Mammary epithelial cell (primary cell): ENCODE data around the gene VAV3.

ENCODE experiments used
- CTCF ChIP-seq, 2 donors: IDR thresholded peaks in 1 of 2; conservative IDR thresholded peaks in 1 of 2; 2 replicates each; pipeline ENCODE4 v1.5.1; 2011 to 2012; ENCODE audit warnings: inconsistent platforms in 2 of 2, low read length in 2 of 2, mild to moderate bottlenecking in 2 of 2, control low read depth in 1 of 2, low read depth in 1 of 2; ENCODE audit not compliant: insufficient read depth in 1 of 2; ENCODE audit errors: extremely low read depth in 1 of 2
- EZH2 ChIP-seq: IDR thresholded peaks from 2 replicates; pipeline ENCODE4 v1.6.1; 2012; ENCODE audit warnings: low read length, inconsistent platforms, borderline replicate concordance

- TF ChIP-seq CTCF (conservative IDR thresholded peaks at IDR 0.05 in 1 of 2, IDR thresholded peaks at IDR 0.05 in 1 of 2; ENCODE audit: extremely low read depth in 1 of 2, insufficient read depth in 1 of 2, low read depth in 1 of 2, low read length in 2 of 2): no peak
- no peak for TF ChIP-seq EZH2
Observed at GRCh38 chr1:107953556-107953955, 11.4 kb downstream of the VAV3 start.
